K562 (cell line): Measurements from ENCODE around the gene PTPRF. TPM values are rescaled to one million over a fixed set of nuclear protein-coding genes. Genes with fewer than 3 reads are reported as not detected.

ENCODE experiments used
- ARID3B ChIP-seq: fragments of 250-450 bp; sonication (Bioruptor Pico); IDR thresholded peaks from 2 replicates; pipeline ENCODE4 v1.4.0; 2020; ENCODE audit warnings: borderline replicate concordance
- CEBPG ChIP-seq, 3 experiments: fragments of 200-800 bp in 1 of 3; sonication (Bioruptor generic) in 1 of 3; sonication (generic) in 1 of 3; formaldehyde crosslinking in 1 of 3; IDR thresholded peaks in 2 of 3; conservative IDR thresholded peaks in 1 of 3; 2 replicates each; pipeline versions ENCODE4 v1.6.1 to v1.8.0; 2016 to 2022; ENCODE audit warnings: missing compliant biosample characterization in 2 of 3, missing genetic modification characterization in 2 of 3, mild to moderate bottlenecking in 1 of 3, missing genetic modification reagents in 1 of 3
- CREM ChIP-seq: IDR thresholded peaks from 2 replicates; pipeline ENCODE4 v1.6.1; 2014; ENCODE audit warnings: antibody characterized with exemption, low read depth
- FOXA1 ChIP-seq: fragments of 450-650 bp; IDR thresholded peaks from 2 replicates; pipeline ENCODE4 v1.6.1; 2016; ENCODE audit warnings: mild to moderate bottlenecking, borderline replicate concordance
- FOXA3 ChIP-seq, 2 experiments: fragments of 450-650 bp in 1 of 2; sonication (generic) in 1 of 2; formaldehyde crosslinking; IDR thresholded peaks in 1 of 2; conservative IDR thresholded peaks in 1 of 2; 2 replicates each; pipeline versions ENCODE4 v1.4.0 to v1.8.0; 2020 to 2022; ENCODE audit warnings: mild to moderate bottlenecking in 2 of 2, missing genetic modification reagents in 1 of 2
- FOXK1 ChIP-seq: sonication (generic); formaldehyde crosslinking; IDR thresholded peaks from 2 replicates; pipeline ENCODE4 v1.8.0; 2022; ENCODE audit warnings: missing genetic modification reagents, mild to moderate bottlenecking, borderline replicate concordance
- GATAD2B ChIP-seq: fragments of 450-650 bp; IDR thresholded peaks from 2 replicates; pipeline ENCODE4 v1.6.1; 2017; ENCODE audit warnings: mild to moderate bottlenecking, borderline replicate concordance
- GTF2E2 ChIP-seq: fragments of 200-800 bp; sonication (Bioruptor generic); IDR thresholded peaks from 2 replicates; pipeline ENCODE4 v1.6.1; 2016; ENCODE audit warnings: missing genetic modification characterization, missing compliant biosample characterization
- HDAC1 ChIP-seq, 2 experiments: fragments of 450-650 bp; IDR thresholded peaks; 2 replicates each; pipeline ENCODE4 v1.6.1; 2016 to 2017; ENCODE audit warnings: inconsistent platforms in 1 of 2, mild to moderate bottlenecking in 1 of 2, moderate library complexity in 1 of 2
- KDM5B ChIP-seq: fragments of 200-600 bp; sonication (generic); IDR thresholded peaks from 2 replicates; pipeline ENCODE4 v1.6.1; 2012; ENCODE audit warnings: low read depth, mild to moderate bottlenecking, moderate library complexity, low read length, control low read depth, inconsistent platforms; ENCODE audit not compliant: insufficient replicate concordance
- LEF1 ChIP-seq: fragments of 450-650 bp; IDR thresholded peaks from 2 replicates; pipeline ENCODE4 v1.6.1; 2016; ENCODE audit warnings: mild to moderate bottlenecking
- POLR2AphosphoS2 ChIP-seq: IDR thresholded peaks from 2 replicates; pipeline ENCODE4 v1.6.1; 2012; ENCODE audit warnings: low read length, improper control_type of control experiment
- PRMT5 ChIP-seq: sonication (generic); formaldehyde crosslinking; IDR thresholded peaks from 2 replicates; pipeline ENCODE4 v1.5.0; 2020; ENCODE audit warnings: missing genetic modification reagents
- PTBP1 ChIP-seq: fragments of 200-400 bp; formaldehyde crosslinking; IDR thresholded peaks from 2 replicates; pipeline ENCODE4 v1.6.1; 2017; ENCODE audit warnings: low read depth, low read length
- SMAD4 ChIP-seq: fragments of 250-450 bp; sonication (Bioruptor Pico); conservative IDR thresholded peaks from 2 replicates; pipeline ENCODE4 v1.8.0; 2021; ENCODE audit warnings: inconsistent platforms, mild to moderate bottlenecking, moderate library complexity
- SMARCA5 ChIP-seq: fragments of 450-650 bp; IDR thresholded peaks from 2 replicates; pipeline ENCODE4 v1.6.1; 2016
- ZNF239 ChIP-seq: fragments of 250-450 bp; sonication (Bioruptor Pico); IDR thresholded peaks from 2 replicates; pipeline ENCODE4 v1.4.0; 2020; ENCODE audit warnings: mild to moderate bottlenecking
- ZNF263 ChIP-seq: sonication (generic); formaldehyde crosslinking; IDR thresholded peaks from 2 replicates; pipeline ENCODE4 v1.8.0; 2022; ENCODE audit warnings: mild to moderate bottlenecking, missing genetic modification reagents, borderline replicate concordance
- ZNF639 ChIP-seq, 2 experiments: fragments of 200-800 bp in 1 of 2; sonication (Bioruptor generic) in 1 of 2; sonication (generic) in 1 of 2; formaldehyde crosslinking in 1 of 2; IDR thresholded peaks in 1 of 2; conservative IDR thresholded peaks in 1 of 2; 2 replicates each; pipeline versions ENCODE4 v1.5.0 to v1.6.1; 2016 to 2020; ENCODE audit warnings: missing compliant biosample characterization in 1 of 2, missing genetic modification characterization in 1 of 2, missing genetic modification reagents in 1 of 2
- ZNF766 ChIP-seq: fragments of 200-800 bp; sonication (Bioruptor generic); conservative IDR thresholded peaks from 2 replicates; pipeline ENCODE4 v1.6.1; 2016; ENCODE audit warnings: missing genetic modification characterization, missing compliant biosample characterization
- polyA plus RNA-seq, 8 experiments: library from polyadenylated mRNA; depleted of rRNA in 4 of 8; stranded (reverse) in 5 of 8; unstranded in 3 of 8; fragments of >200 nt; fragmentation: Nextera tagmentation in 2 of 8; fragmentation: Illumina TruSeq in 1 of 8; extraction: Ambion mirVana in 2 of 8; extraction: Trizol in 1 of 8; gene quantifications; 2 replicates each; pipeline versions ENCODE4 v1.2.1 to v1.2.3, GENCODE V29; 2011 to 2014; ENCODE audit warnings: inconsistent platforms in 1 of 8, missing spikeins in 1 of 8
- total RNA-seq, 7 experiments: library from RNA; depleted of rRNA in 6 of 7; stranded (reverse); fragments of >200 nt in 6 of 7; fragmentation: Illumina TruSeq in 2 of 7; extraction: Trizol in 2 of 7; gene quantifications; 2 replicates each; pipeline versions ENCODE4 v1.2.1 to v1.2.3, GENCODE V29; 2011 to 2021; ENCODE audit warnings: low replicate concordance in 1 of 7
- TF ChIP-seq, protein P1 (sequence below): fragments of 450-650 bp; formaldehyde crosslinking; IDR thresholded peaks from 2 replicates; pipeline ENCODE4 v1.4.0; 2022; ENCODE audit warnings: missing genetic modification characterization
- TF ChIP-seq, protein P2 (sequence below): sonication (generic); formaldehyde crosslinking; IDR thresholded peaks from 2 replicates; pipeline ENCODE4 v1.8.0; 2022; ENCODE audit warnings: mild to moderate bottlenecking, low read depth, missing genetic modification reagents

PTPRF gene
- total and polyA plus RNA-seq, 9 of the 15 experiments (the other 6 are each of a cell fraction or from before 2014, with no cell fraction given) = 0.13 to 4.3 (median 1.1) TPM

GRCh38 chr1:43530483-43531106 lies at the start of gene PTPRF (continued):
- TF ChIP-seq, protein P1, sequence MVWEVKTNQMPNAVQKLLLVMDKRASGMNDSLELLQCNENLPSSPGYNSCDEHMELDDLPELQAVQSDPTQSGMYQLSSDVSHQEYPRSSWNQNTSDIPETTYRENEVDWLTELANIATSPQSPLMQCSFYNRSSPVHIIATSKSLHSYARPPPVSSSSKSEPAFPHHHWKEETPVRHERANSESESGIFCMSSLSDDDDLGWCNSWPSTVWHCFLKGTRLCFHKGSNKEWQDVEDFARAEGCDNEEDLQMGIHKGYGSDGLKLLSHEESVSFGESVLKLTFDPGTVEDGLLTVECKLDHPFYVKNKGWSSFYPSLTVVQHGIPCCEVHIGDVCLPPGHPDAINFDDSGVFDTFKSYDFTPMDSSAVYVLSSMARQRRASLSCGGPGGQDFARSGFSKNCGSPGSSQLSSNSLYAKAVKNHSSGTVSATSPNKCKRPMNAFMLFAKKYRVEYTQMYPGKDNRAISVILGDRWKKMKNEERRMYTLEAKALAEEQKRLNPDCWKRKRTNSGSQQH = no peak
- TF ChIP-seq PTBP1 = no peak
- no peak for TF ChIP-seq ZNF263
- TF ChIP-seq POLR2AphosphoS2 = no peak
- 0 out of 2 replicates have a peak, but pooled peaks have one; percentile 27 for TF ChIP-seq ZNF766 (CRISPR knock-in tag)
- no peak for TF ChIP-seq FOXK1 (CRISPR knock-in tag)
- TF ChIP-seq, protein P2, sequence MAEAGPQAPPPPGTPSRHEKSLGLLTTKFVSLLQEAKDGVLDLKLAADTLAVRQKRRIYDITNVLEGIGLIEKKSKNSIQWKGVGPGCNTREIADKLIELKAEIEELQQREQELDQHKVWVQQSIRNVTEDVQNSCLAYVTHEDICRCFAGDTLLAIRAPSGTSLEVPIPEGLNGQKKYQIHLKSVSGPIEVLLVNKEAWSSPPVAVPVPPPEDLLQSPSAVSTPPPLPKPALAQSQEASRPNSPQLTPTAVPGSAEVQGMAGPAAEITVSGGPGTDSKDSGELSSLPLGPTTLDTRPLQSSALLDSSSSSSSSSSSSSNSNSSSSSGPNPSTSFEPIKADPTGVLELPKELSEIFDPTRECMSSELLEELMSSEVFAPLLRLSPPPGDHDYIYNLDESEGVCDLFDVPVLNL (CRISPR knock-in tag) = no peak
- TF ChIP-seq ZNF239 (CRISPR knock-in tag) = no peak
- no peak for TF ChIP-seq CEBPG (CRISPR knock-in tag; IDR thresholded peaks at IDR 0.05)
- no peak for TF ChIP-seq CEBPG (tag; conservative IDR thresholded peaks at IDR 0.05 in 1 of 2, IDR thresholded peaks at IDR 0.05 in 1 of 2)
- no peak for TF ChIP-seq PRMT5
- no peak for TF ChIP-seq ARID3B (CRISPR knock-in tag)
- no peak for TF ChIP-seq CREM
- no peak for TF ChIP-seq LEF1
- no peak for TF ChIP-seq ZNF639 (CRISPR knock-in tag; conservative IDR thresholded peaks at IDR 0.05 in 1 of 2, IDR thresholded peaks at IDR 0.05 in 1 of 2)
- no peak for TF ChIP-seq GATAD2B
- TF ChIP-seq KDM5B = no peak
- TF ChIP-seq FOXA1 = no peak
- TF ChIP-seq SMAD4 = 0 out of 2 replicates have a peak, but pooled peaks have one; percentile 63
- TF ChIP-seq SMARCA5 = 0 out of 2 replicates have a peak, but pooled peaks have one; percentile 26
- no peak for TF ChIP-seq FOXA3 (CRISPR knock-in tag; conservative IDR thresholded peaks at IDR 0.05 in 1 of 2, IDR thresholded peaks at IDR 0.05 in 1 of 2)
- no peak for TF ChIP-seq GTF2E2 (tag)
- TF ChIP-seq HDAC1 (IDR thresholded peaks at IDR 0.05) = 0 out of 4 replicates have a peak, but pooled peaks of 1 of the 2 experiments have one; percentile 43
